BJ (cell line): ENCODE data around the gene PYGL. TPM values are rescaled to one million over a fixed set of nuclear protein-coding genes. Genes with fewer than 3 reads are reported as not detected.

Source experiments
- CTCF ChIA-PET: fragments of 350-600 bp; formaldehyde crosslinking; extraction: SDS; loops from one replicate; lab custom pipeline; 2021; ENCODE audit warnings: antibody characterized with exemption, inconsistent platforms; lab: Yijun Ruan, JAX
- POLR2A ChIA-PET: fragments of 300-600 bp; sonication (Branson Sonifier 250); formaldehyde crosslinking; extraction: SDS; loops from one replicate; lab custom pipeline; 2021; ENCODE audit warnings: antibody characterized with exemption; lab: Charles Lee
- DNase-seq: peaks from one replicate; pipeline ENCODE4 v3.0.0-alpha.2; 2011; ENCODE audit warnings: low read depth
- H3K27me3 ChIP-seq: 2 replicates; pipeline ENCODE4 v1.6.0; 2011; ENCODE audit warnings: low read length; ENCODE audit not compliant: control insufficient read depth, insufficient read depth
- H3K36me3 ChIP-seq: 2 replicates; pipeline ENCODE4 v1.5.1; 2011; ENCODE audit warnings: low read length; ENCODE audit not compliant: control insufficient read depth, insufficient read depth
- H3K4me3 ChIP-seq: 2 replicates; pipeline ENCODE4 v1.5.1; 2011; ENCODE audit warnings: low read depth, mild to moderate bottlenecking, control low read depth, low read length
- polyA plus RNA-seq: library from polyadenylated mRNA; depleted of rRNA; stranded (reverse); fragments of >200 nt; gene quantifications from 2 replicates; pipeline ENCODE4 v1.2.3, GENCODE V29; 2011; rRNA removed
- TF ChIP-seq, protein P1 (sequence below): IDR thresholded peaks from 2 replicates; pipeline ENCODE4 v1.5.1; 2011; ENCODE audit warnings: low read depth, mild to moderate bottlenecking, control low read depth, inconsistent platforms, low read length, moderate library complexity; ENCODE audit not compliant: insufficient read depth

PYGL gene
- polyA plus RNA-seq, 1 experiment: 36.4 TPM

DNA sequence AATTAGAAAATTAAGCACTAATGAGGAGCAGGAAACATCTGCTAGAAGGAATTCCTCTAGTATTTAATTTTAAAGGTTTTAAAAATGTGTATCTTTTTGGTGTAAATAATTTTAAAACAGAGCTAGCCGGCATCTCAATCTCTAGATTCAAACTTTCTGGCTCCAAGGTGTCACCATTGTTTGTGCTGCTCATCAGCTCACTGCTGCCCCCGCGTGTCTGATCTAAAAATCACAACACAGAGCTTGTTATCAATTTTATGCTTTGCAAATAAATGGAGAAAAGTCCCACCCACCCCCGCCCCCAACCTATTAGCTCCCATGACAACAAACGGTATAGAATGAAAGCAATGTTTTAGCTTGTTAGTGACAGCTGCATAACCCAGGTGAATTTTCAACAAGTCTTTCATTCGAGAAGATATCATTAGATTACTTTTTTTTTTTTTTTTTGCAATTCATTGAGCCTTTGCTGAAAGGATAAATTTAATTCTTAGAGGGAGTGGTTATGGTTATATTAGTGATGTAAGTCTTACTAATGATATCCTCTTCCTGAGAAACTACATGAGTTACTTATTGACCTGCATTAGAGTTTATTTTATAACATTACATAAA, 83.7 kb downstream of the PYGL start:
- Histone ChIP-seq H3K27me3 (no peaks in the 10 kb centered on the region), H3K4me3 (peak overlapping the region; percentile 41), H3K36me3 (no peaks in the 10 kb centered on the region)
- ChIA-PET CTCF (interaction anchor here (0.6 to 4.4 kb wide), 32 partner anchors 9 to 318 kb away, joined by 3 to 56 read pairs (median 5); partner anchors contain the start of gene ABHD12B), POLR2A (interaction anchor here (0.6 to 0.7 kb wide), 3 partner anchors 20 to 80 kb away, joined by 3 to 5 read pairs (median 3); no protein-coding TSS in a partner anchor)
- DNase-seq: peak; percentile 25
- TF ChIP-seq, protein P1, sequence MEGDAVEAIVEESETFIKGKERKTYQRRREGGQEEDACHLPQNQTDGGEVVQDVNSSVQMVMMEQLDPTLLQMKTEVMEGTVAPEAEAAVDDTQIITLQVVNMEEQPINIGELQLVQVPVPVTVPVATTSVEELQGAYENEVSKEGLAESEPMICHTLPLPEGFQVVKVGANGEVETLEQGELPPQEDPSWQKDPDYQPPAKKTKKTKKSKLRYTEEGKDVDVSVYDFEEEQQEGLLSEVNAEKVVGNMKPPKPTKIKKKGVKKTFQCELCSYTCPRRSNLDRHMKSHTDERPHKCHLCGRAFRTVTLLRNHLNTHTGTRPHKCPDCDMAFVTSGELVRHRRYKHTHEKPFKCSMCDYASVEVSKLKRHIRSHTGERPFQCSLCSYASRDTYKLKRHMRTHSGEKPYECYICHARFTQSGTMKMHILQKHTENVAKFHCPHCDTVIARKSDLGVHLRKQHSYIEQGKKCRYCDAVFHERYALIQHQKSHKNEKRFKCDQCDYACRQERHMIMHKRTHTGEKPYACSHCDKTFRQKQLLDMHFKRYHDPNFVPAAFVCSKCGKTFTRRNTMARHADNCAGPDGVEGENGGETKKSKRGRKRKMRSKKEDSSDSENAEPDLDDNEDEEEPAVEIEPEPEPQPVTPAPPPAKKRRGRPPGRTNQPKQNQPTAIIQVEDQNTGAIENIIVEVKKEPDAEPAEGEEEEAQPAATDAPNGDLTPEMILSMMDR: peak; percentile 75

DNA sequence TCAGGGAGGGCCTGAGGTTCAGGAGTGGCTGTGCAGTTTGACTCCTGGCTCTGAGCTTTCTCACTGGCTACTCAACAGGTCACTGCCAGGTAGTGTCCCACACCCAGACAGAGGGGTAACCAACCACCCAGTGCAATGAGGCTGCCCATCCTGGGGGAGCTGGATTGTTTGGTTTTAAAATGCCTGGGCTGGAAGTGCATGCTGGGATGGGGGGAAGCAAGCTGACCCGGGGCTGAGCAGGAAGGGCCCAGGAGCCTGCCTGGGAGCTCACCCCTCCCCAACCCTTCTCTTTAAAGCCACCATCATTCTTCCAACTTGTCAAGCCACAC, 85.0 kb downstream of the PYGL start:
- no peak for DNase-seq
- Histone ChIP-seq H3K36me3 (no peaks in the 10 kb centered on the region), H3K27me3 (no peaks in the 10 kb centered on the region), H3K4me3 (no peak overlapping the region)
- CTCF ChIA-PET: interaction anchor here (1.0 to 4.4 kb wide), 16 partner anchors 11 to 327 kb away, joined by 3 to 56 read pairs (median 5); partner anchors contain the start of genes ABHD12B, MAP4K5 and PYGL
- POLR2A ChIA-PET: interaction anchor here (0.5 kb wide), 1 partner anchor 146 kb away, joined by 18 read pairs; no protein-coding TSS in a partner anchor
- TF ChIP-seq, protein P1: no peak

DNA sequence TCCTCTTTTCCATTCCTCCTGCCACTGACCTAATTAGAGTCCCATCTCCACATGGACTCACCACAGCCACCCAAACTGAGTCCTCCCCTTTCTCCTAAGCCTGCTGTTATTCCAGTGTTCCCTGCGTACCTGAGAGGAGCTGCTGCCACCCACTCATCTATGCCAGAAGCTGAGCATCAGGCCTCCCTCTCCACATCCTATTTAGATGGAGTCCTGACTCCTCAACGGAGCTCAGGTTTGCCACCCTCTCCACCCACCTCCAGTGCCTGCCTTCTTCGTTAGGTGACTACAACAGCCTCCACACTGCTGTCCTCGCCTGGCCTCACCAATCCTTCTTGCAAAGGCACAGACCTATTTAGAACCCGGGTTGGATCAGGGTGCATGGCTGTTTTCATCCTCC, 87.6 kb downstream of the PYGL start:
- ChIA-PET POLR2A (no interaction called here), CTCF (interaction anchor here (0.7 to 1.3 kb wide), 2 partner anchors 10 to 223 kb away, joined by 3 to 6 read pairs; no protein-coding TSS in a partner anchor)
- Histone ChIP-seq H3K27me3 (no peaks in the 10 kb centered on the region), H3K36me3 (no peaks in the 10 kb centered on the region), H3K4me3 (no peak overlapping the region)
- TF ChIP-seq, protein P1: no peak
- DNase-seq: no peak

DNA sequence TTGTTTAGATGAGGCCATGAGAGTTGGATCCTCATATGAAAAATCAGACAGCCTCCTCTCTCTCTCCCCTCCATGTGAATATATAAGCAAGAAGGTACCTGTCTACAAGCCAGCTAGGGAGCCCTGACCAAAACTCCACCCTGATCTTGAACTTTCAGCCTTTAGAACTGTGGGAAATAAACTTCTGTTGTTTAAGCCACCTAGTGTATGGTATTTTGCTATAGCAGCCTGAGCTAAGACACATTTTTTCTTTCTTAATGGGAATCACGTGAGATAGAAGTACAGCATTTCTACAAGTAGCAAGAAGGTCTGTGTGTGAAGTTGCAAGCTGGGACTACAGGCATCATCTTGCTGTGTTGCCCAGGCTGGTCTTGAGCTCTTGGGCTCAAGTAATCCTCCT, 88.7 kb downstream of the PYGL start:
- no peaks in the 10 kb centered on the region for H3K36me3 ChIP-seq
- no peak overlapping the region for H3K4me3 ChIP-seq
- ChIA-PET POLR2A (no interaction called here), CTCF (interaction anchor here (0.7 to 1.3 kb wide), 3 partner anchors 8 to 35 kb away, joined by 3 read pairs; no protein-coding TSS in a partner anchor)
- TF ChIP-seq, protein P1: peak; percentile 25; the same call in 1 of the 2 replicates
- DNase-seq: no peak
- H3K27me3 ChIP-seq: no peaks in the 10 kb centered on the region

Other genes starting within 250 kb of the PYGL start
- gene NIN, start 113.3 kb downstream of the PYGL start, polyA plus RNA-seq: 11.4 and 11.8 TPM in 2 replicates
- gene ABHD12B, start 72.4 kb downstream of the PYGL start, polyA plus RNA-seq: not detected in 2 replicates
- gene TRIM9, start 150.6 kb upstream of the PYGL start, polyA plus RNA-seq: 0.02 TPM in 2 replicates